ENCODE results near the gene GRIA3. TPM values are rescaled to one million over a fixed set of nuclear protein-coding genes. Genes with fewer than 3 reads are reported as not detected.

The GRIA3 gene
- total and polyA plus RNA-seq, 10 of the 15 experiments (the other 5 are each of a cell fraction or from before 2014, with no cell fraction given), result 0.45 to 4.3 (median 2.2) TPM

GRCh38 chrX:123188081-123188480 lies 4.0 kb downstream of the GRIA3 start (continued):
- TF ChIP-seq E4F1 (IDR thresholded peaks at IDR 0.05; ENCODE audit: borderline replicate concordance, partially characterized antibody) (no peak), GATAD2B (conservative IDR thresholded peaks at IDR 0.05; ENCODE audit: low read depth) (no peak), SREBF1 (IDR thresholded peaks at IDR 0.05; ENCODE audit: low read length) (no peak), EZH2 (IDR thresholded peaks at IDR 0.05; ENCODE audit: borderline replicate concordance, control insufficient read depth, low read depth, low read length) (no peak), SKIL (IDR thresholded peaks at IDR 0.05; ENCODE audit: low read depth, poor library complexity, severe bottlenecking) (no peak), SMARCA5 (IDR thresholded peaks at IDR 0.05) (no peak), CTCF (IDR thresholded peaks at IDR 0.05 in 2 of 3, conservative IDR thresholded peaks at IDR 0.05 in 1 of 3; ENCODE audit: control insufficient read depth in 2 of 3, extremely low read depth in 1 of 3, insufficient read depth in 1 of 3, low read depth in 3 of 3, low read length in 3 of 3) (no peak)
